IMR-90 (cell line): Measurements from ENCODE around the gene NPAS1. TPM values are rescaled to one million over a fixed set of nuclear protein-coding genes. Genes with fewer than 3 reads are reported as not detected.

Experiments
- ATAC-seq: fragments of 200-7000 bp; cut with Tn5 transposase; 2 replicates; pipeline ENCODE4 v1.9.1; 2020; ENCODE audit warnings: low read depth, mild to moderate bottlenecking, moderate library complexity
- BruUV-seq: library from RNA; stranded (reverse); fragments of 400-500 nt; replicated peaks from 2 replicates; lab custom pipeline; 2021; lab: Mats Ljungman, UMichigan
- CTCF ChIA-PET: fragments of 300-600 bp; formaldehyde crosslinking; extraction: SDS; loops from one replicate; lab custom pipeline; 2021; ENCODE audit warnings: antibody characterized with exemption; lab: Yijun Ruan, JAX
- POLR2A ChIA-PET: fragments of 300-600 bp; sonication (Branson Sonifier 250); formaldehyde crosslinking; loops from one replicate; lab custom pipeline; 2022; ENCODE audit warnings: antibody characterized with exemption; ENCODE audit not compliant: unreplicated experiment; lab: Charles Lee
- DNase-seq: peaks from one replicate; pipeline ENCODE4 v3.0.0; 2013
- H2AFZ ChIP-seq: replicated peaks from 2 replicates; pipeline ENCODE3; 2013; ENCODE audit warnings: low read length, mild to moderate bottlenecking; ENCODE audit not compliant: poor library complexity
- H2AK5ac ChIP-seq: 2 replicates; pipeline ENCODE4 v1.6.1; 2013; ENCODE audit warnings: low read depth, low read length, inconsistent platforms
- H2AK9ac ChIP-seq: replicated peaks from 2 replicates; pipeline ENCODE3; 2013; ENCODE audit warnings: mild to moderate bottlenecking, low read depth, low read length, moderate library complexity; ENCODE audit not compliant: poor library complexity
- H2BK120ac ChIP-seq: 2 replicates; pipeline ENCODE4 v1.6.1; 2013; ENCODE audit warnings: low read depth, low read length, inconsistent platforms
- H2BK15ac ChIP-seq: 3 replicates; pipeline ENCODE4 v1.6.1; 2013; ENCODE audit warnings: low read depth, low read length, inconsistent platforms
- H2BK20ac ChIP-seq: 2 replicates; pipeline ENCODE4 v1.6.1; 2013; ENCODE audit warnings: low read depth, mild to moderate bottlenecking, inconsistent platforms, low read length, moderate library complexity
- H2BK5ac ChIP-seq: 2 replicates; pipeline ENCODE4 v1.6.1; 2013; ENCODE audit warnings: mild to moderate bottlenecking, low read depth, low read length, inconsistent platforms; ENCODE audit not compliant: poor library complexity, severe bottlenecking
- H3K14ac ChIP-seq: replicated peaks from 2 replicates; pipeline ENCODE4 v1.6.1; 2013; ENCODE audit warnings: low read depth, low read length, inconsistent platforms
- H3K18ac ChIP-seq: 2 replicates; pipeline ENCODE4 v1.6.1; 2013; ENCODE audit warnings: low read depth, low read length, control low read depth
- H3K23ac ChIP-seq: 2 replicates; pipeline ENCODE4 v1.6.1; 2013; ENCODE audit warnings: low read depth, low read length, inconsistent platforms
- H3K27ac ChIP-seq: 2 replicates; pipeline ENCODE4 v1.5.1; 2013; ENCODE audit warnings: mild to moderate bottlenecking, control low read depth, low read length; ENCODE audit not compliant: insufficient read depth
- H3K27me3 ChIP-seq: 2 replicates; pipeline ENCODE4 v1.6.1; 2013; ENCODE audit warnings: low read length; ENCODE audit not compliant: control insufficient read depth, insufficient read depth
- H3K36me3 ChIP-seq: 2 replicates; pipeline ENCODE4 v1.6.1; 2013; ENCODE audit warnings: low read length, mixed read lengths; ENCODE audit not compliant: control insufficient read depth, insufficient read depth
- H3K4ac ChIP-seq: 2 replicates; pipeline ENCODE4 v1.6.1; 2013; ENCODE audit warnings: low read depth, low read length, inconsistent platforms
- H3K4me1 ChIP-seq: 2 replicates; pipeline ENCODE4 v1.6.1; 2013; ENCODE audit warnings: low read length, mixed read lengths; ENCODE audit not compliant: control insufficient read depth, insufficient read depth
- H3K4me2 ChIP-seq: 2 replicates; pipeline ENCODE4 v1.6.1; 2013; ENCODE audit warnings: low read depth, mild to moderate bottlenecking, control low read depth, low read length, moderate library complexity
- H3K4me3 ChIP-seq: 2 replicates; pipeline ENCODE4 v1.5.1; 2013; ENCODE audit warnings: low read depth, mild to moderate bottlenecking, control low read depth, low read length, moderate library complexity; ENCODE audit not compliant: insufficient read depth
- H3K56ac ChIP-seq: 2 replicates; pipeline ENCODE4 v1.6.1; 2013; ENCODE audit warnings: low read length, inconsistent platforms; ENCODE audit not compliant: insufficient read depth; ENCODE audit errors: extremely low read depth
- H3K79me1 ChIP-seq, 2 experiments: 2 replicates each; pipeline ENCODE4 v1.6.1; 2013; ENCODE audit warnings: low read length in 2 of 2, inconsistent platforms in 1 of 2, low read depth in 1 of 2
- H3K9ac ChIP-seq: 2 replicates; pipeline ENCODE4 v1.6.1; 2013; ENCODE audit warnings: low read depth, low read length, control low read depth
- H3K9me1 ChIP-seq: 2 replicates; pipeline ENCODE4 v1.6.1; 2013; ENCODE audit warnings: low read length, inconsistent platforms; ENCODE audit not compliant: insufficient read depth
- H3K9me3 ChIP-seq: 2 replicates; pipeline ENCODE4 v1.6.1; 2013; ENCODE audit warnings: low read length; ENCODE audit not compliant: control insufficient read depth, insufficient read depth
- H4K20me1 ChIP-seq: 2 replicates; pipeline ENCODE4 v1.6.1; 2013; ENCODE audit warnings: low read length, inconsistent platforms; ENCODE audit not compliant: insufficient read depth
- H4K5ac ChIP-seq: 2 replicates; pipeline ENCODE4 v1.6.1; 2013; ENCODE audit warnings: mild to moderate bottlenecking, low read depth, low read length, control low read depth
- H4K8ac ChIP-seq, 2 experiments: 2 replicates each; pipeline ENCODE4 v1.6.1; 2013; ENCODE audit warnings: low read depth in 2 of 2, low read length in 2 of 2, control low read depth in 1 of 2, inconsistent platforms in 1 of 2
- H4K91ac ChIP-seq: 2 replicates; pipeline ENCODE4 v1.6.1; 2013; ENCODE audit warnings: low read depth, low read length, inconsistent platforms; ENCODE audit not compliant: insufficient read depth
- BHLHE40 ChIP-seq: fragments of 150-350 bp; IDR thresholded peaks from 2 replicates; pipeline ENCODE4 v1.6.1; 2016; ENCODE audit warnings: mild to moderate bottlenecking, low read depth, low read length
- MAFK ChIP-seq: IDR thresholded peaks from 2 replicates; pipeline ENCODE4 v1.6.1; 2012; ENCODE audit warnings: low read depth, low read length, improper control_type of control experiment
- WGBS, 2 experiments: methylation state at CpG; one replicate each; pipeline versions ENCODE4 v1.1.5 to v1.1.7; 2013; ENCODE audit warnings: missing lambda C conversion rate in 2 of 2; ENCODE audit not compliant: insufficient read length in 1 of 2; ENCODE audit errors: extremely low coverage in 2 of 2; 5-methylcytosine and 5-hydroxymethylcytosine counted together
- dilution Hi-C: fragments of 300-500 bp; cut with HindIII; formaldehyde crosslinking; loops from one replicate; pipeline ENCODE4 v1.14.3; 2018; ENCODE audit warnings: low sequenced_read_pairs; ENCODE audit not compliant: unreplicated experiment
- in situ Hi-C: fragments of 300-500 bp; cut with MboI; formaldehyde crosslinking; loops from 3 replicates; pipeline ENCODE4 v1.14.3; 2019; ENCODE audit warnings: low sequenced_read_pairs, inconsistent platforms, mixed read lengths
- intact Hi-C: fragments of 100-400 bp; cut with micrococcal nuclease; formaldehyde crosslinking; loops from 2 replicates; pipeline ENCODE4 v1.10.0; 2022
- polyA plus RNA-seq, 3 experiments: library from polyadenylated mRNA; depleted of rRNA; stranded (reverse); fragments of >200 nt; gene quantifications; 2 replicates each; pipeline ENCODE4 v1.2.3, GENCODE V29; 2012; ENCODE audit warnings: low replicate concordance in 1 of 3
- total RNA-seq: library from RNA; depleted of rRNA; stranded (reverse); fragments of >200 nt; gene quantifications from 2 replicates; pipeline ENCODE4 v1.2.3, GENCODE V29; 2012
- TF ChIP-seq, protein P1 (sequence below): conservative IDR thresholded peaks from 2 replicates; pipeline ENCODE4 v1.5.1; 2012; ENCODE audit warnings: mild to moderate bottlenecking, low read depth, low read length, improper control_type of control experiment

Gene NPAS1
- total and polyA plus RNA-seq, 2 of the 4 experiments (the other 2 are of a cell fraction): 0.36 to 5.7 TPM

DNA sequence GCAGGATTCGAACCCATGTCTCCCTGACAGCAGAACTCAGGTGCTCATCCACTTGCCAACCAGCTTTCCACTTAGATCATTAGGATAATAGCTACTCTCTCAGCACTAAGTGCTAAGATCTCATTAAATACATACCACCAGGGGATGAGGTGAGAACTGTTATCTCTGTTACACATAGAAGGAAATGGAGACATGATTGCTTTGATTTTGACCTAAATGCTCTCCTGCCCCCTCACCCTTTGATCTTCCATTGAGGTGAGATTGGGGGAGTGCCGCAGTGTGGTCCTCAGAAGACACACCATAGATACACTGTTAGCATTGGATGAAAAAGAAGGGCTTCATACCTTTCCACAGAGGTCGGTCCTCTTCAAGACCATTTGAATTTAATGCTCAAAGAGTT lies 38.9 kb upstream of the NPAS1 start:
- Histone ChIP-seq H4K91ac (no peak overlapping the region), H3K18ac (no peak overlapping the region), H3K9me1 (peaks cover 44% of the 10 kb centered on the region), H3K4me1 (peaks cover 34% of the 10 kb centered on the region), H3K4ac (peak overlapping the region; percentile 0), H4K5ac (peak overlapping the region; percentile 13; the same call in 1 of the 2 replicates), H3K23ac (peak overlapping the region; percentile 61; the same call in 1 of the 2 replicates), H2BK120ac (no peak overlapping the region; the same call in 1 of the 2 replicates), H3K14ac (no peak overlapping the region), H3K9ac (no peak overlapping the region), H3K36me3 (no peaks in the 10 kb centered on the region), H2AK9ac (no peak overlapping the region), H3K4me3 (no peak overlapping the region), H4K8ac (no peak overlapping the region; a peak in 1 of 4 replicates), H2BK20ac (no peak overlapping the region), H3K4me2 (no peak overlapping the region), H2AFZ (no peak overlapping the region), H2BK15ac (no peak overlapping the region), H3K56ac (no peak overlapping the region), H3K27me3 (no peaks in the 10 kb centered on the region), H3K79me1 (peaks cover 39 to 83% of the 10 kb centered on the region in 2 experiments), H3K27ac (no peak overlapping the region), H2AK5ac (peak overlapping the region; percentile 54; the same call in 1 of the 2 replicates), H4K20me1 (peaks cover 44% of the 10 kb centered on the region), H3K9me3 (no peaks in the 10 kb centered on the region), H2BK5ac (no peak overlapping the region)
- TF ChIP-seq, protein P1, sequence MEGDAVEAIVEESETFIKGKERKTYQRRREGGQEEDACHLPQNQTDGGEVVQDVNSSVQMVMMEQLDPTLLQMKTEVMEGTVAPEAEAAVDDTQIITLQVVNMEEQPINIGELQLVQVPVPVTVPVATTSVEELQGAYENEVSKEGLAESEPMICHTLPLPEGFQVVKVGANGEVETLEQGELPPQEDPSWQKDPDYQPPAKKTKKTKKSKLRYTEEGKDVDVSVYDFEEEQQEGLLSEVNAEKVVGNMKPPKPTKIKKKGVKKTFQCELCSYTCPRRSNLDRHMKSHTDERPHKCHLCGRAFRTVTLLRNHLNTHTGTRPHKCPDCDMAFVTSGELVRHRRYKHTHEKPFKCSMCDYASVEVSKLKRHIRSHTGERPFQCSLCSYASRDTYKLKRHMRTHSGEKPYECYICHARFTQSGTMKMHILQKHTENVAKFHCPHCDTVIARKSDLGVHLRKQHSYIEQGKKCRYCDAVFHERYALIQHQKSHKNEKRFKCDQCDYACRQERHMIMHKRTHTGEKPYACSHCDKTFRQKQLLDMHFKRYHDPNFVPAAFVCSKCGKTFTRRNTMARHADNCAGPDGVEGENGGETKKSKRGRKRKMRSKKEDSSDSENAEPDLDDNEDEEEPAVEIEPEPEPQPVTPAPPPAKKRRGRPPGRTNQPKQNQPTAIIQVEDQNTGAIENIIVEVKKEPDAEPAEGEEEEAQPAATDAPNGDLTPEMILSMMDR: no peak
- TF ChIP-seq MAFK (no peak), BHLHE40 (no peak)
- no CpG with 5 or more reads among the region's 3 CpGs for WGBS, 2 experiments
- ChIA-PET CTCF (no interaction called here), POLR2A (no interaction called here)
- intact Hi-C loops: no loop called here
- BruUV-seq: no TSS peak
- in situ Hi-C loops: no loop called here
- no peak for DNase-seq
- ATAC-seq: no peak
- dilution Hi-C loops: no loop called here
